ENCODE measurements around the gene KMT2C.
"Not testable (repeated sequence)": the region's sequence is repeated elsewhere in the genome, so short reads cannot be mapped to it uniquely, and the experiment has no call there.

KMT2C gene

DNA sequence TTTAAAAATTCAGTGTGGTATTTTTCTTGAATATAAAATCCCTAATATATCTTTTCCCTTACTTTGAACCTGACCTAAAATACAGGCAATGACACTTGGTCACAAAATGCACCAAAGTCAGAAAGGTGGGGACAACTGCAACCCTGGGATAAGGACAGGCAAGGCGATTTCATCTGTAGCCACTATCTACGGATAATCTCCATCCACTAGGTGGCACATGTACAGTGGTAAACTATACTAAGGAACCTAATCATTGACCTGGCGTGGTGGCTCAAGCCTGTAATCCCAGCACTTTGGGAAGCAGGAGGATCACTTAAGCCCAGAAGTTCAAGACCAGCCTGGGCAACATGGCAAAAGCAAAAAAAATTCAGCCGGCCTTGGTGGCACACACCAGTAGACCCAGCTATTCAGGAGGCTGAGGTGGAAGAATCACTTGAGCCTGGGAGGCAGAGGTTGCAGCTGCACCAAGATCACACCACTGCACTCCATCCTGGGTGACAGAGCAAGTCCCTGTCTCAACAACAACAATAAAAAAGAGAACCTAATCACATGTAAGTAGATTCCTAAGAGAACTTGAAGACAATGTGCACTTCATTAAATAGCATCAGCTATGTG is 98.9 kb downstream of the KMT2C start:
- Mint-ChIP-seq H3K4me1 (ENCODE audit: low read depth) (peaks cover 53% of the 10 kb centered on the region), H3K36me3 (ENCODE audit: low read depth) (no peaks in the 10 kb centered on the region), H3K27me3 (no peaks in the 10 kb centered on the region), H3K4me3 (peak overlapping the region; percentile 68), H3K9me3 (no peaks in the 10 kb centered on the region), H3K27ac (no peak overlapping the region)

DNA sequence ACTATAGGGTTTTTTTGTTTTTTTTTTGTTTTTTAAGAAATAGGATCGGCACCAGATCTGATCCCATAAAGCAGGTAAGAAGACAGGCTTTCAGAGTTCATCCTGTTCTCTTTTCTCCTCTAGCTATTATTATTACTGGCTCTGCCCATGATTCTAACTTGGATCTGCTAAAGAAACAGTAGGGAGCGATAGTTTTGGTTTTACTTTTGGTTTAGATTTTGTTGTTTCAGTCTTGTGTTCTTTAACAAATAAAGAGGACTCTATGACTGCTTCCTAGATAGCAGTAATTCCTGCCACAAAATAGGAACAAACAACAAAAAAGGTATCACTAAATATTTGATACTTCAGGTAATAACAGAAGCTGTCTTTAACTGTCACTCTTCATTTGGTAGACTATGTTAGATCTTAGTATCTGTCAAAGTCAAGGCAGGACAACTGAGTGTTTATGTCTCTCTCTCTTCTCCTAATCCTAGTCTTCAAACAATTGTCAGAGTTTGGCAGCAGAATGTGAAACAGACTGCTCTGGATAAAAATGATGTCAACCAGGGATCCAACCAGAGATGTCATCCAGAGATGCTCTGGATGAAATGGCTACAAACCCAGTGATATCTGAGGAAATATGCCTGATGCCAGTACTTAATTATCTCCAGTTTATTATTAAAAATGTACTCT is 99.8 kb downstream of the KMT2C start:
- H3K36me3 Mint-ChIP-seq (ENCODE audit: low read depth): no peaks in the 10 kb centered on the region
- peak overlapping the region; percentile 54 for H3K27ac Mint-ChIP-seq
- H3K9me3 Mint-ChIP-seq: no peaks in the 10 kb centered on the region
- peak overlapping the region; percentile 68 for H3K4me3 Mint-ChIP-seq
- H3K27me3 Mint-ChIP-seq: no peaks in the 10 kb centered on the region
- peaks cover 48% of the 10 kb centered on the region for H3K4me1 Mint-ChIP-seq (ENCODE audit: low read depth)

DNA sequence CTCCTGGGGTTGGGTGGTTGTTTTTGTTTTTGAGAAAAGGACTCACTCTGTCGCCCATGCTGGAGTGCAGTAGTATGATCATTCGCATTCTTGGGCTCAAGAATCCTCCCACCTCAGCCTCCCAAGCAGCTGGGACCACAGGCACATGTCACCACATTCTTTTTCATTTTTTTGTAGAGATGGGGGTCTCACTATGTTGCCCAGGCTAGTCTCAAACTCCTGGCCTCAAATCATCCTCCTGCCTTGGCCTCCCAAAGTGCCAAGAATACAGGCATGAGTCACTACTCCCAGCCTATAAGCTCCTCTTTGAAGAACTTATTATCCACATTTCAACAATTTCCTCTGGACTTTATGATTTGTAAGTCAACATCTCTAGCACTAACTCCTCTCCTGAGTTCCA is 102.7 kb downstream of the KMT2C start:
- H3K27ac Mint-ChIP-seq: no peak overlapping the region
- no peaks in the 10 kb centered on the region for H3K9me3 Mint-ChIP-seq
- peaks cover 41% of the 10 kb centered on the region for H3K4me1 Mint-ChIP-seq (ENCODE audit: low read depth)
- no peak overlapping the region for H3K4me3 Mint-ChIP-seq
- no peaks in the 10 kb centered on the region for H3K27me3 Mint-ChIP-seq
- peaks cover 14% of the 10 kb centered on the region for H3K36me3 Mint-ChIP-seq (ENCODE audit: low read depth)

DNA sequence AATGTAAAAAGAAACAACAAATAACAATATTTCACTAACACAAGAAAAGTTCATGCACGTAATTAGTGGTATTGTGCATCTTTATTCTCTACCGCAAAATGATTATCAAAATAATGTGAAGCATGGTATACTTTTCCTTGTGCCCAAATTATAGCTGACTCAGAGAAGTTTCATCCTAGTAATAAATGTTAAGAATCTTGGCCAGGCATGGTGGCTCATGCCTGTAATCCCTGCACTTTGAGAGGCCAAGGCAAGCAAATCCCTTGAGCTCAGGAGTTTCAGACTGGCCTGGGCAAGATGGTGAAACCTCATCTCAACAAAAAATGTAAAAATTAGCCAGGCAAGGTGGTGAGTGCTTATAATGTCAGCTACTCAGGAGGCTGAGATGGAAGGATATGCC is 105.0 kb downstream of the KMT2C start:
- Mint-ChIP-seq H3K4me1 (ENCODE audit: low read depth) (peaks cover 23% of the 10 kb centered on the region), H3K4me3 (no peak overlapping the region), H3K27ac (no peak overlapping the region), H3K36me3 (ENCODE audit: low read depth) (peaks cover 16% of the 10 kb centered on the region), H3K27me3 (no peaks in the 10 kb centered on the region), H3K9me3 (no peaks in the 10 kb centered on the region)

DNA sequence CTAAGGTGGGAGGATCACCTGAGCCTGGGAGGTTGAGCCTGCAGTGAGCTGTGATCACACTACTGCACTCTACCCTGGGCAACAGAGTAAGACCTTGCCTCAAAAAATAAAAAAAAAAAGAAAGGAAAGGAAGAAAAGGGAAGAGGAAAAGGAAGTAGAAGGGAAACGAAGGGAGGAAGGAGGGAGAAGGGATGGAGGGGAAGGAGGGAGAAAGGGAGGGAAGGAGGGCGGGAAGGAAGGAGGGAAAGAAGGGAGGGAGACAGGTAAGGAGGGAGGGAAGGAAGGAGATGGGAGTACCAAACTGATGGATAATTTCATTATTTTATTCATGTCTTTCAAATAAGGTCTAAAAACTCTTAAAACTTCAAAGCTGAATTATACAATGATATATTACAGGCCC is 106.3 kb downstream of the KMT2C start:
- Mint-ChIP-seq H3K4me3 (no peak overlapping the region), H3K36me3 (ENCODE audit: low read depth) (peaks cover 21% of the 10 kb centered on the region), H3K9me3 (no peaks in the 10 kb centered on the region), H3K4me1 (ENCODE audit: low read depth) (peaks cover 16% of the 10 kb centered on the region), H3K27ac (no peak overlapping the region), H3K27me3 (no peaks in the 10 kb centered on the region)

DNA sequence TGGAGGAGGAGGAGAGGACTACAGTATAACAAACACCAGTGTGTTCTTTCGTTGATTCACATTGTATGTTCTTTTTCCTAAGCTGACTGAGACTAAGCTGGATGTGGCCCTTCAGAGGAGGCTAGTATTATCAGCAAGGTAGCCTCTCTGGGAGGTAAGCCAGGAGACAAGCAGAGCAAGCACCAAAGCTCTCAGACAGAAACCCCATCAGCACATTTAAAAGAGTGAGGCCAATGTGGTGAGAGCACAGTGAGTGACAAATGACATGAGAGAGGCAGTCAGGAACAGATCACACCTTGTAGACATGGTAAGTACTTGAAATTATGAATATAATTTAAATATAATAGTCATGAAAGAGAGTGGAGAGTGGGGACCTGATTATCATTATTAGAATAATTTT is 107.6 kb downstream of the KMT2C start:
- peaks cover 28% of the 10 kb centered on the region for H3K36me3 Mint-ChIP-seq (ENCODE audit: low read depth)

DNA sequence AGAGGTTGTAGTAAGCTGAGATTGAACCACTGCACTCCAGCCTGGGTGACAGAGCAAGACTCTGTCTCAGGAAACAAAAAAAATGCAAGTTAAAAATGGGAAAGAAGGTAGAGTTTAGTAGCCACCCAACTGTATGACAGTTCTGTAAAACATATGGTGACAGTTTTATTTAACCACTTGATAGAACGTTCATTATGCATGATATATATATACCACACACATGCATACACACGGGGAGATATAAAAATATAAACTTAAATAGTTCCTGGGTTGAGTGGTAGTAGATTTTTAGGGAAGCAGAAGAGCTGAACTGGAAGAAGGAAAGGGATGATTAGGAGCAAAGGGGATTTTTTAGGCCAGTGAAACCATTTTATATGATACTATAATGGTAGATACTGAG is 120.0 kb downstream of the KMT2C start:
- H3K27me3 Mint-ChIP-seq: no peaks in the 10 kb centered on the region
- peaks cover 35% of the 10 kb centered on the region for H3K36me3 Mint-ChIP-seq (ENCODE audit: low read depth)
- no peak overlapping the region for H3K27ac Mint-ChIP-seq
- peaks cover 37% of the 10 kb centered on the region for H3K4me1 Mint-ChIP-seq (ENCODE audit: low read depth)
- H3K4me3 Mint-ChIP-seq: no peak overlapping the region
- H3K9me3 Mint-ChIP-seq: no peaks in the 10 kb centered on the region

More for the DNA sequence above, 107.6 kb downstream of the KMT2C start:
- H3K9me3 Mint-ChIP-seq: no peaks in the 10 kb centered on the region
- H3K4me1 Mint-ChIP-seq (ENCODE audit: low read depth): peaks cover 13% of the 10 kb centered on the region
- no peak overlapping the region for H3K4me3 Mint-ChIP-seq
- no peak overlapping the region for H3K27ac Mint-ChIP-seq
- H3K27me3 Mint-ChIP-seq: no peaks in the 10 kb centered on the region

DNA sequence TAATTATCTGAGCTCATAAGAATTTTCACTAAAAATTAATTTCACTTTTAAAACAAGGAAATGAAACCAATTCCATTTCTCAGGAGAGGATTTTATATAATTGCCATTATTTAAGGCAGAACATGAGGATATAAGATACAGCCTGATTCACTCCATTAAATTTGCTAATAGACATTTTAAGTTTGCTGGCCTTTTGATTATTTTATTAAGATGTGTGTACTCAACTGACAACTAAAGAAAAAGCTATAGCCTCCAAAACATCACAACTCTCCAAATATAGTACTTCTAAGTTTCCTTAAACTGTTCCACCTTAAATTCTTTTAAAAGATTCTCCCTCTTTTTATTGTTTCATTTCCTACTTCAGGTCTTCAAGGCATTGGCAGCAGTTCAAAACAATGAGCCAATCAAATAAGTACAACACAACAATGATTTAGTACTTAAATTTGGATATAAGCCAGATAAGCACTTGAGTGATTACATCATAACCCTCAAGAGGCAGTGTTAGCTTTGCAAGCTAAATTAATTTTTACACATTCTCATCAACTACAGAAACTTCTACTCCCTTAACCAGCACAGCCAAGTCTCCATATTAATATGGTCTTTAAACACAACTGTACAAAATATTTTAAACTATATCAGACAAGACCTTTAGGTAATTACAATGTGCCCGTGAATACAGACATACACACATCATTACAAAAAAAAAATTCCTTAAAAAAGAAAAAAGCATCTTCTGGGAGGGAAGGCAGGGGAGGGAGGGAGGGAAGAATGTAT is 121.8 kb downstream of the KMT2C start:
- H3K27me3 Mint-ChIP-seq: no peaks in the 10 kb centered on the region
- no peak overlapping the region for H3K4me3 Mint-ChIP-seq
- H3K4me1 Mint-ChIP-seq (ENCODE audit: low read depth): peaks cover 37% of the 10 kb centered on the region
- peaks cover 34% of the 10 kb centered on the region for H3K36me3 Mint-ChIP-seq (ENCODE audit: low read depth)
- no peaks in the 10 kb centered on the region for H3K9me3 Mint-ChIP-seq
- no peak overlapping the region for H3K27ac Mint-ChIP-seq

DNA sequence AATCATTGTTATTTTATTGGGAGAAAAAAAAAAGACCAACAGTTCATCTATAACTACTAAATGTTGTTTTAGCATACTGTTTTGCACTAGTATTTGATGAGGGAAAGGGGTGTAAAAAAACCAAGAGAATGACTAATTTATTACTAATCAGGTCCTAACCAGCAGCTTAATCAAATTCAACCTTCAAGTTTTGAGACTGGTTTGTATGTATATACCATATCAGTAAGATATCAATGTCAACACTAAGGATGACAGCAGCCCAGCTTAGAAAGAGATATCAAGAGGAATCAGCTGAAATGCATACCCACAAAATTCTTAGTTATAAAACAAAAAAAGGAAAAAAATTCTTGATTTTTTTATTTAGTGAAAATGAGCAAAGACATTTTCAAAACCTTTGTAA is 122.6 kb downstream of the KMT2C start:
- no peaks in the 10 kb centered on the region for H3K27me3 Mint-ChIP-seq
- H3K4me1 Mint-ChIP-seq (ENCODE audit: low read depth): peaks cover 37% of the 10 kb centered on the region
- H3K9me3 Mint-ChIP-seq: no peaks in the 10 kb centered on the region
- H3K4me3 Mint-ChIP-seq: no peak overlapping the region
- H3K36me3 Mint-ChIP-seq (ENCODE audit: low read depth): peaks cover 40% of the 10 kb centered on the region
- H3K27ac Mint-ChIP-seq: no peak overlapping the region

DNA sequence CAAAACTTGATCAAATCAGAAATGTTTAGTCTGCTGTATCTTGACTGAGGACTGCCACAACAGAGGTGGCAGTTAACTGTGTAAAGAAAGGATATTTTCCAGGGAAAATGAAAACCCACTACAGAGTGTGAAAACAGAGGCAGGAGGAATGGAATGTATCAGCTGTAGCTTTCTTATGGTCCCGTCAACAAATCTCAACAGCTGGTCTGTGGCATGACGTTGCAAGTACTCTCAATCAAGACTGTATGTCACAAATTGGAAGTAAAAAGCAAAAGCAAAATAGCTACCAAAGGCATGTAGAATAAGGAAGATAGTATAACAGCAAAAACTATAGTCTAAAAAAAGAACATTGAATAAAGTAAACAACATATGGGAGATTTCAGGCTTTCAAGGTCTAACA is 123.5 kb downstream of the KMT2C start:
- Mint-ChIP-seq H3K4me1 (ENCODE audit: low read depth) (peaks cover 29% of the 10 kb centered on the region), H3K36me3 (ENCODE audit: low read depth) (peaks cover 49% of the 10 kb centered on the region), H3K4me3 (no peak overlapping the region), H3K27me3 (no peaks in the 10 kb centered on the region), H3K27ac (no peak overlapping the region), H3K9me3 (no peaks in the 10 kb centered on the region)

DNA sequence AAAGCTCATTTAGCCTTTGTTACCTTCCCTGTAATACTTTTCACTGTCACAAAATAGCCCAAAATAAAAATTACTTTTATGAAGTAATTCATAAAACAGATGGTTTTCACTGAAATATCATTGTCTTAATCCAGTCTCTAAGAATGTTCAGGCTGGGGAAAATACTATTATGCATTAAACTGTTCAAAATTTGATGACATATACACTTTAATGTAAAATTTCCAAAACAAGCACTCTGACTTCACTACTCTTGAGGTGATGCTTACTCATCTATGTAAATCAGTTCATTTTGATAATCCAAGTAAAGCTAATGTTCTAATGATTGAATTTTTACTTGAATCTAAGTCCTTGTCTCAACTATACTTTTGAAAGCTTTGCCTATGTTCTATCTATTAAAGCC is 127.9 kb downstream of the KMT2C start:
- Mint-ChIP-seq H3K4me1 (ENCODE audit: low read depth) (no peaks in the 10 kb centered on the region), H3K36me3 (ENCODE audit: low read depth) (peaks cover 66% of the 10 kb centered on the region), H3K4me3 (no peak overlapping the region), H3K27ac (no peak overlapping the region), H3K9me3 (no peaks in the 10 kb centered on the region), H3K27me3 (no peaks in the 10 kb centered on the region)

DNA sequence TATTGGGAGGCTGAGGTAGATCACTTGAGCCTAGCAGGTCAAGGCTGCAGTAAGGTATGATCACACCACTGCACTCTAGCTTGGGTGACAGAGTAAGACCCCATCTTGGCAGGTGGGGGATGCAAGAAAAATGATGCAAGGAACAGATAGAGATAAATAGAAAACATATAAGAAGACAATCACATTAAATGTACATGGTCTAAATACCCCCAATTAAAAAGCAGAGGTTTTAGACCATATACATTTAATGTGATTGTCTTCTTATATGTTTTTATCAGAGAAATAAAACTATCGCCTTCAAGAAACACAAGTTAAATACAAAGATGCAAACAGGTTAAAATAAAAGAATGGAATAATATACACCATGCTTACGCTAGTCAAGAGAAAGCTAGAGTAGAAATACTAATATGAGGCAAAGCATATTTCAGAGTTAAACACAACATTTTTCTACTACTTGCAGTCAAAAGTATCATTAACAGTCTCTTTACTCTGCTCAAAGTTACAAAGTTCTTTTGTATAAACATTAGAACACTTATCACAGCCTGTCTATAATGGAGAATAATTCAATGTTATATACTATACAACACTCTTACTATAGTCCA is 136.2 kb downstream of the KMT2C start:
- H3K9me3 Mint-ChIP-seq, H3K27me3 Mint-ChIP-seq, H3K27ac Mint-ChIP-seq, H3K4me3 Mint-ChIP-seq: not testable (repeated sequence)
- H3K4me1 Mint-ChIP-seq (ENCODE audit: low read depth): peaks cover 11% of the 10 kb centered on the region
- peaks cover 66% of the 10 kb centered on the region for H3K36me3 Mint-ChIP-seq (ENCODE audit: low read depth)

DNA sequence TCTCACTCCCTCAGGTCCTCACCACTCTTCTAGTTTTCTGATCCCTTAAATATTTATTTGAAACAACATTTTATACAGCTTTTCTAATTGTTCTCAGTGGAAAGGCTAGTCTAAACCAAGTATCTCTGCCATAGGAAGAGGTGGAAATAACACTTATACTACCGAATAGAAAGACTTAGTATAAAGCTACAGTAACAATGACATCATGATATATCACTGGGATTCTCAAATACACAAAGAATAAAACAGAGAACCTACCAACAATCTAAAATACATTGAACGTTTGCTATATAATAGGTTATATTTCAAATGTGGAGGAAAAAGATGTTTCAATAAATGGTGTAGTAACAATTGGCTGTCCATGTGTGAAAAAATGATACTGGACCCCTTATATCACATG is 142.9 kb downstream of the KMT2C start:
- H3K36me3 Mint-ChIP-seq (ENCODE audit: low read depth): peaks cover 66% of the 10 kb centered on the region
- H3K9me3 Mint-ChIP-seq: peaks cover 9% of the 10 kb centered on the region
- H3K4me3 Mint-ChIP-seq: no peak overlapping the region
- H3K4me1 Mint-ChIP-seq (ENCODE audit: low read depth): peaks cover 6% of the 10 kb centered on the region
- H3K27ac Mint-ChIP-seq: no peak overlapping the region
- H3K27me3 Mint-ChIP-seq: no peaks in the 10 kb centered on the region

DNA sequence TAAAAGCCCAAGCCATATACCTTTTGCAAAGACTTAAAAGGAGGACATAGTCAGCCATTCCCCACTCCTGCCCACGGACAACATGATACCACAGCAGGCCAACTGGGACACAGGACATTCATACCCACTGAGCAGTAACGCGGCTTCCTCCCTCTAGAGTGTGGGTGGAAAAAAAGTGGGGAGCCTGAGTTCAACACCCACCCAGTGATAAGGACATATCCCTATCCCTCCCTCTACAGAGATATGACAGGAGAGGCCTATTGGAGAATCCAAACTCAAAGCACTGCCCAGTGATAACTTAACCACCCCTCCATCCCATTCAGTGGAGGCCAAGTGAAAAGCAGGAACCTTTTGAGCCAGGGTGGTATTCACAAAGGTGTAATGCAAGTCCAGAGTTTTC is 148.8 kb downstream of the KMT2C start:
- H3K27ac Mint-ChIP-seq; H3K4me1 Mint-ChIP-seq (ENCODE audit: low read depth); H3K4me3 Mint-ChIP-seq; H3K27me3 Mint-ChIP-seq; H3K9me3 Mint-ChIP-seq: not testable (repeated sequence)
- H3K36me3 Mint-ChIP-seq (ENCODE audit: low read depth): peaks cover 29% of the 10 kb centered on the region

DNA sequence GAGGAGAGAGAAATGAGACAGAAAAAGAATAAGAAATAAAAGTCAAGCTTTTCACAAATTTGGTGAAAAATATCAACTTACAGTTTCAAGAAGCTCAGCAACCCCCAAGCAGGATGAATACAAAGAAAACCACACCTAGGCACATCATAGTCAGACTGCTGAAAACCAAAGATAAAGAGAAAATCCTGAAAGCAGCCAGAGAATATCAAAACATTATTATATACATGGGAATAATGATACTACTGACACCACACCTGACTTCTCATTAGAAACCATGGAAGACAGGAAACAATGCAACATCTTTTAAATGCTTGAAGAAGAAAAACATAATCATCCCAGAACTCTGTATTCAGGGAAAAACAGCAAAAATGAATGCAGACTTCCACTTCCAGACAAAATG is 149.6 kb downstream of the KMT2C start:
- not testable (repeated sequence) for H3K27ac Mint-ChIP-seq; H3K9me3 Mint-ChIP-seq; H3K27me3 Mint-ChIP-seq; H3K4me3 Mint-ChIP-seq; H3K4me1 Mint-ChIP-seq (ENCODE audit: low read depth)
- H3K36me3 Mint-ChIP-seq (ENCODE audit: low read depth): peaks cover 29% of the 10 kb centered on the region

Measured in stimulated activated naive CD8-positive, alpha-beta T cell treated with anti-CD3 and anti-CD28 coated beads, Interleukin-15, Interleukin-2, amounts not matched to agents 100 ng/mL and 50 ng/mL, for 24 hours (primary cell).